ENCODE data around the gene ROBO1. TPM values are rescaled to one million over a fixed set of nuclear protein-coding genes. Genes with fewer than 3 reads are reported as not detected.
"Not testable (repeated sequence)": the region's sequence is repeated elsewhere in the genome, so short reads cannot be mapped to it uniquely, and the experiment has no call there.

Gene ROBO1
- total RNA-seq, 2 donors from 2014 or later: 3.0 to 6.7 TPM

GRCh38 chr3:78725703-78726246 lies 1042.0 kb downstream of the ROBO1 start:
- Mint-ChIP-seq H3K27me3 (ENCODE audit: low read depth) (no peaks in the 10 kb centered on the region), H3K36me3 (ENCODE audit: insufficient read depth in 2 of 2) (no peaks in the 10 kb centered on the region), H3K4me3 (no peak overlapping the region), H3K9me3 (peaks cover 0 to 2% of the 10 kb centered on the region in 2 donors), H3K4me1 (ENCODE audit: low read depth) (no peaks in the 10 kb centered on the region), H3K27ac (no peak overlapping the region)
- DNase-seq (no peak), ATAC-seq (replicated peaks in 1 of 2) (no peak)

GRCh38 chr3:78724859-78725258 lies 1042.9 kb downstream of the ROBO1 start:
- Mint-ChIP-seq H3K4me3 (no peak overlapping the region), H3K36me3 (ENCODE audit: insufficient read depth in 2 of 2) (no peaks in the 10 kb centered on the region), H3K4me1 (ENCODE audit: low read depth) (no peaks in the 10 kb centered on the region), H3K27me3 (ENCODE audit: low read depth) (no peaks in the 10 kb centered on the region), H3K27ac (no peak overlapping the region), H3K9me3 (peaks cover 0 to 2% of the 10 kb centered on the region in 2 donors)
- no peak for ATAC-seq (replicated peaks in 1 of 2)
- no peak for DNase-seq

- H3K9me3 Mint-ChIP-seq; H3K4me3 Mint-ChIP-seq; ATAC-seq (replicated peaks in 1 of 2); H3K27me3 Mint-ChIP-seq (ENCODE audit: low read depth); H3K36me3 Mint-ChIP-seq (ENCODE audit: insufficient read depth in 2 of 2); H3K4me1 Mint-ChIP-seq (ENCODE audit: low read depth); H3K27ac Mint-ChIP-seq; DNase-seq: not testable (repeated sequence)
Measured at GRCh38 chr3:78724364-78724763, 1043.4 kb downstream of the ROBO1 start.

GRCh38 chr3:78721771-78722543 lies 1045.8 kb downstream of the ROBO1 start:
- no peak for DNase-seq
- no peak overlapping the region for H3K4me3 Mint-ChIP-seq
- no peak overlapping the region for H3K27ac Mint-ChIP-seq
- H3K4me1 Mint-ChIP-seq (ENCODE audit: low read depth): no peaks in the 10 kb centered on the region
- ATAC-seq (replicated peaks in 1 of 2): no peak
- no peaks in the 10 kb centered on the region for H3K27me3 Mint-ChIP-seq (ENCODE audit: low read depth)
- peaks cover 2 to 3% of the 10 kb centered on the region in 2 donors for H3K9me3 Mint-ChIP-seq
- H3K36me3 Mint-ChIP-seq (ENCODE audit: insufficient read depth in 2 of 2): no peaks in the 10 kb centered on the region

GRCh38 chr3:78718707-78719106 lies 1049.1 kb downstream of the ROBO1 start:
- DNase-seq (no peak), ATAC-seq (replicated peaks in 1 of 2) (no peak)
- H3K36me3 Mint-ChIP-seq (ENCODE audit: insufficient read depth in 2 of 2): peaks cover 0 to 4% of the 10 kb centered on the region in 2 donors
- H3K27me3 Mint-ChIP-seq (ENCODE audit: low read depth): no peaks in the 10 kb centered on the region
- H3K4me1 Mint-ChIP-seq (ENCODE audit: low read depth): no peaks in the 10 kb centered on the region
- peaks cover 9 to 10% of the 10 kb centered on the region in 2 donors for H3K9me3 Mint-ChIP-seq
- no peak overlapping the region for H3K4me3 Mint-ChIP-seq
- no peak overlapping the region for H3K27ac Mint-ChIP-seq

DNA sequence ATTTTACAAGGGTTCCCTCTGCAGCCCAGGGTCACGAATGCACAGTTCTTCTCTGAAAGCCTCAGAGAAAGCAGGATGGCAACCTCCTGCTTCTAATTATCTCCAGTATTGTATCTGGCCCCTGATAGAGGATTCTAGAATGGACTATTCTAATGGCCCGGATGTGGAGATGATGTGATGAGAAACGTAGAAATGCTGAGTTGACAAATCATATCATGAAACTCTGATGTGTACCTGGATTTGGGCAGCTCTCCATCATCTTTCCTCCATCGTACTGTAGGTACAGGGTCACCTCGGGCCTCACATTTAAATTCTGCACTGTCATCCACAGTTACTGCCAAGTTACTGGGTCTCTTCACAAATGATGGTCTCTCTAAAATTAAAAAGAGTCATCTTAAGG lies 1050.8 kb downstream of the ROBO1 start:
- Mint-ChIP-seq H3K36me3 (ENCODE audit: insufficient read depth in 2 of 2) (peaks cover 0 to 4% of the 10 kb centered on the region in 2 donors), H3K4me3 (no peak overlapping the region), H3K27ac (no peak overlapping the region), H3K27me3 (ENCODE audit: low read depth) (no peaks in the 10 kb centered on the region), H3K9me3 (peaks cover 9 to 10% of the 10 kb centered on the region in 2 donors), H3K4me1 (ENCODE audit: low read depth) (no peaks in the 10 kb centered on the region)
- no peak for ATAC-seq (replicated peaks in 1 of 2)
- DNase-seq: no peak

- Mint-ChIP-seq H3K9me3 (peaks cover 9 to 13% of the 10 kb centered on the region in 2 donors), H3K36me3 (ENCODE audit: insufficient read depth in 2 of 2) (peaks cover 0 to 4% of the 10 kb centered on the region in 2 donors), H3K4me1 (ENCODE audit: low read depth) (no peaks in the 10 kb centered on the region), H3K4me3 (no peak overlapping the region), H3K27ac (no peak overlapping the region), H3K27me3 (ENCODE audit: low read depth) (no peaks in the 10 kb centered on the region)
- ATAC-seq (replicated peaks in 1 of 2) (no peak), DNase-seq (no peak)
Measured at GRCh38 chr3:78712941-78713340, 1054.9 kb downstream of the ROBO1 start.

DNA sequence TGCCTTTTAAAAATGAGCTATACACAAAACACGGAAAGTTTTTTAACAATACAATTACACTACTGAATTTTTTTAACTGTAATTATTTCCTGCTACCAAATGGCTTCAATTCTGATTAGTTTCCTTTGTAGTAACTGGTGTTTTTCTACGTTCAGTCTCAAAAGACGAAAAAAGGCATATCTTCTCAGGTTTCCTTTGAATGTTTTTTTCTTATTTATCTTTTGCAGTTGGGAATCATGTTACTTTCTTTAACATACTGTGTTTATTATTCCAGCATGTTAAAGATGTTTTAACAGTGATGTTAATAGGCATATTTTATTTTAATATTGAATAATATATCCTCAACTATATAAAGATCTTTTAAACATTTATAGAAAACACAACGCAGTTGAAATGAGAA lies 1055.5 kb downstream of the ROBO1 start:
- DNase-seq (no peak), ATAC-seq (replicated peaks in 1 of 2) (no peak)
- peaks cover 6 to 13% of the 10 kb centered on the region in 2 donors for H3K9me3 Mint-ChIP-seq
- H3K27ac Mint-ChIP-seq: no peak overlapping the region
- no peak overlapping the region for H3K4me3 Mint-ChIP-seq
- H3K4me1 Mint-ChIP-seq (ENCODE audit: low read depth): no peaks in the 10 kb centered on the region
- peaks cover 0 to 4% of the 10 kb centered on the region in 2 donors for H3K36me3 Mint-ChIP-seq (ENCODE audit: insufficient read depth in 2 of 2)
- no peaks in the 10 kb centered on the region for H3K27me3 Mint-ChIP-seq (ENCODE audit: low read depth)

- Mint-ChIP-seq H3K4me3 (no peak overlapping the region), H3K36me3 (ENCODE audit: insufficient read depth in 2 of 2) (no peaks in the 10 kb centered on the region), H3K9me3 (peaks cover 2 to 5% of the 10 kb centered on the region in 2 donors), H3K4me1 (ENCODE audit: low read depth) (no peaks in the 10 kb centered on the region), H3K27me3 (ENCODE audit: low read depth) (no peaks in the 10 kb centered on the region), H3K27ac (no peak overlapping the region)
- ATAC-seq (replicated peaks in 1 of 2) (no peak), DNase-seq (no peak)
Measured at GRCh38 chr3:78708565-78709073, 1059.2 kb downstream of the ROBO1 start.

- H3K4me3 Mint-ChIP-seq: no peak overlapping the region
- DNase-seq: no peak
- H3K27me3 Mint-ChIP-seq (ENCODE audit: low read depth): no peaks in the 10 kb centered on the region
- peaks cover 2 to 5% of the 10 kb centered on the region in 2 donors for H3K9me3 Mint-ChIP-seq
- no peaks in the 10 kb centered on the region for H3K4me1 Mint-ChIP-seq (ENCODE audit: low read depth)
- no peak overlapping the region for H3K27ac Mint-ChIP-seq
- H3K36me3 Mint-ChIP-seq (ENCODE audit: insufficient read depth in 2 of 2): no peaks in the 10 kb centered on the region
- ATAC-seq (replicated peaks in 1 of 2): no peak
Measured at GRCh38 chr3:78707609-78708008, 1060.2 kb downstream of the ROBO1 start.

GRCh38 chr3:78706906-78707523 lies 1060.8 kb downstream of the ROBO1 start:
- Mint-ChIP-seq H3K27me3 (ENCODE audit: low read depth) (no peaks in the 10 kb centered on the region), H3K9me3 (peaks cover 2 to 5% of the 10 kb centered on the region in 2 donors), H3K4me3 (no peak overlapping the region), H3K4me1 (ENCODE audit: low read depth) (no peaks in the 10 kb centered on the region), H3K36me3 (ENCODE audit: insufficient read depth in 2 of 2) (no peaks in the 10 kb centered on the region), H3K27ac (no peak overlapping the region)
- ATAC-seq (replicated peaks in 1 of 2): no peak
- no peak for DNase-seq

DNA sequence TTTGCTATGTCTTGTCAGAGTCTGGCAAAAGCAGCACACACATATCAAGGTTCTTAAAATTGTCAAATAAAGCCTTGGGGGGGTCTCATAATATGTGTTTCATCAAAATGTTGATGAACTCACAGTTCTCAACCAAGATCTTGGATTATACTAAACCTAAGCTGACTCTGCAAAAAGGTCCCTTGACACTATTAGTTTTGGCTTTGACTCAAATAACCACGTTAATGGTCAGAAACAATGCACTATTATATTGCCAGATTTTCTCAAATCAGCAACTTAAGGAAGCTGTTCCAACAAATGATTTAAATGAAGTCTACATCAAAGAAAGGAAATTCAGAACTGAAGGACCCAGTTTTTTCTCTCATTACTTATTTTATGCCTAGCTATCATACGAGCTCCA lies 1063.9 kb downstream of the ROBO1 start:
- H3K27ac Mint-ChIP-seq: no peak overlapping the region
- peaks cover 0 to 2% of the 10 kb centered on the region in 2 donors for H3K36me3 Mint-ChIP-seq (ENCODE audit: insufficient read depth in 2 of 2)
- no peak for DNase-seq
- no peak for ATAC-seq (replicated peaks in 1 of 2)
- no peaks in the 10 kb centered on the region for H3K4me1 Mint-ChIP-seq (ENCODE audit: low read depth)
- H3K27me3 Mint-ChIP-seq (ENCODE audit: low read depth): no peaks in the 10 kb centered on the region
- H3K9me3 Mint-ChIP-seq: peaks cover 2 to 3% of the 10 kb centered on the region in 2 donors
- H3K4me3 Mint-ChIP-seq: no peak overlapping the region

DNA sequence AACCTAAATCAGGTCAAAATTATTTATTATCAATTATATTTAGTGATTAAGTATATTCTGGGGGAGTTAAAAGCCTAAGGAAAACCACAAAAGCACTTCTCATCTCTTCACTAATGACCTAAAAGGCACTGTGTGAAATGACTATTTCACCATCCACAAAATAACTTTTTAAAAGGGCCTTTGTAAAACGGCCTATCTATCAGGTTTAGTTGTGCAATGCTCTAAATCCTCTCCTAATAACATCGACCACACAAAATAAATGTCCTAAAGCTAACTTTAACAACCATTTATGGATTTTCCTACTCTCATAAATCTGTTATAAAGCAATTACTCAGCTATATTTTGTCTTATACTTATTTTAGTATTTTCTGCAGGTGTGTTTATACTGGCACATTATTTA lies 1066.3 kb downstream of the ROBO1 start:
- DNase-seq (no peak), ATAC-seq (replicated peaks in 1 of 2) (no peak)
- no peaks in the 10 kb centered on the region for H3K27me3 Mint-ChIP-seq (ENCODE audit: low read depth)
- peaks cover 2 to 3% of the 10 kb centered on the region in 2 donors for H3K9me3 Mint-ChIP-seq
- no peak overlapping the region for H3K4me3 Mint-ChIP-seq
- H3K36me3 Mint-ChIP-seq (ENCODE audit: insufficient read depth in 2 of 2): peaks cover 0 to 2% of the 10 kb centered on the region in 2 donors
- H3K4me1 Mint-ChIP-seq (ENCODE audit: low read depth): no peaks in the 10 kb centered on the region
- H3K27ac Mint-ChIP-seq: no peak overlapping the region

Data from activated T-cell treated with anti-CD3 and anti-CD28 coated beads, Interleukin-2, amount 50 U/mL, for 72 hours (primary cell).